GM12801 (cell line): Measurements from ENCODE around the gene VCAN.

Experiments used
- TF ChIP-seq, protein P1 (sequence below): IDR thresholded peaks from one replicate; pipeline ENCODE4 v1.5.1; 2011; ENCODE audit warnings: control low read depth; ENCODE audit not compliant: insufficient read length; ENCODE audit errors: extremely low read depth

VCAN gene

DNA sequence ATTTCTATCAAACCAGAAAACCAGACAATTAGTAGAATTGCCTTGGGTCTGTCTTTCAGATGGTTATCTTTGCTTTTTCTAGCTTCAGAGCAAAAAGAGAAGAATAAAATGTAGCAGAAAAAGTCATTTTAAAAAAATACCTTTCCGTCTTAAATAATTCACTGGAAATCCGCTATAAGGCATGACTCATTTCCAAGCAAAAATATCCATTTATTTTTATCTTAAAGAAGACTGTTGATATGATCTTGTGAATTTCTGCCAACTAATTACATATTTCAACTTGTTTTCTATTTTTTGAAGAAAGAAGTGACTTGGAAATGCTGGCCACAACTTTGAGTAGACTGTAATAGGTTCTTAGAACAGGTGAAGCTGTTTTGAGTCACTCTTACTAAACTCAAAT is 83.7 kb downstream of the VCAN start:
- TF ChIP-seq, protein P1, sequence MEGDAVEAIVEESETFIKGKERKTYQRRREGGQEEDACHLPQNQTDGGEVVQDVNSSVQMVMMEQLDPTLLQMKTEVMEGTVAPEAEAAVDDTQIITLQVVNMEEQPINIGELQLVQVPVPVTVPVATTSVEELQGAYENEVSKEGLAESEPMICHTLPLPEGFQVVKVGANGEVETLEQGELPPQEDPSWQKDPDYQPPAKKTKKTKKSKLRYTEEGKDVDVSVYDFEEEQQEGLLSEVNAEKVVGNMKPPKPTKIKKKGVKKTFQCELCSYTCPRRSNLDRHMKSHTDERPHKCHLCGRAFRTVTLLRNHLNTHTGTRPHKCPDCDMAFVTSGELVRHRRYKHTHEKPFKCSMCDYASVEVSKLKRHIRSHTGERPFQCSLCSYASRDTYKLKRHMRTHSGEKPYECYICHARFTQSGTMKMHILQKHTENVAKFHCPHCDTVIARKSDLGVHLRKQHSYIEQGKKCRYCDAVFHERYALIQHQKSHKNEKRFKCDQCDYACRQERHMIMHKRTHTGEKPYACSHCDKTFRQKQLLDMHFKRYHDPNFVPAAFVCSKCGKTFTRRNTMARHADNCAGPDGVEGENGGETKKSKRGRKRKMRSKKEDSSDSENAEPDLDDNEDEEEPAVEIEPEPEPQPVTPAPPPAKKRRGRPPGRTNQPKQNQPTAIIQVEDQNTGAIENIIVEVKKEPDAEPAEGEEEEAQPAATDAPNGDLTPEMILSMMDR, result no peak

DNA sequence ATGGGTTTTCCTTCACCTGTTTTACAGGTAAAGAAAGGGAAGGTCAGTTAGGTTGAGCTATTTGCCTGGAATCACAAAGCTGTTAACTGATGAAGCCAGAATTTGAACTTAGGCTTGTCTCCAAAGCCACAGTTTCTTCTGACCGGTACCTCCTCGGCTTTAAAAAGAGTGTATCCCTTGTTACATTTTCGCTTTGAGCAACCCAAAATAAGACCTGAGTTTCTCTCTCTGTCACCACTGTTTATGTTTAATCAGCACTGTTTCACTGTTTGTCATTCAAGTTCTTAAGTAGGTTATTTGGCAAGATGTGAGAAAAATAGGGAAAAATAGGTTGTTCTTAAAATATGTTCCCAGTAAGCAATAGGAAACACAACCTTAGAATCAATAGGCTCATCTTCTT is 84.6 kb downstream of the VCAN start:
- TF ChIP-seq, protein P1, result no peak

DNA sequence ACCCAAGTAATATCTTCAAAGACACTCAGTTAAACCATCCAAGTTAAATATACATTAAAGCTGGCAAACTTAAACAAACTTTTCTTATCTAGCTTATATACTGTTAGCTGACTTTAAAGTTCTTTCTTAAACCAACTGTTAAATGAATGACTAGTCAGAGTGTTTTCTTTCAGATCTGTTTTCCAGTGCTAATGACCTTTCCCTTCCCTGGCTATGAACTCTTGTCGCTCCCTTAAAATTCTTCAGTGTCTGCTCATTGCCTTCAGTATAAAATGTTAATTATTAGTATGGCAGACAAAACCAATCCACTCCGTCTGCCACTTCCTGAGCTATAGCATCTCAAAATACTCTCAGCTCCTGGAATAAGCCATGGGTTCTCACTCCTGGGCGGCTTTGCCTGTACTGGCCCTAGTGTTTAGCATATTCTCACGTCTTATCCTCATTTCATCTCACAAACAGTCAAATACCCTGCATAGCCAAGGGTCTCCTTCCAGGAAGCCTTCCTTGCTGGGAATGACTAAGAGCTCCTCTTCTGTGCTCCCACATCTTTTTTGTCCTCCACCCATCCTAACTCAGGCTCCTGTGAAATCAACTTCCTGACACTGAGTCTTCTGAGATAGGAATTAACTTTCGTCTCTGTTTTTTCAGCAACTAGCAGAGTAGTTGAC is 87.7 kb downstream of the VCAN start:
- TF ChIP-seq, protein P1, result no peak

DNA sequence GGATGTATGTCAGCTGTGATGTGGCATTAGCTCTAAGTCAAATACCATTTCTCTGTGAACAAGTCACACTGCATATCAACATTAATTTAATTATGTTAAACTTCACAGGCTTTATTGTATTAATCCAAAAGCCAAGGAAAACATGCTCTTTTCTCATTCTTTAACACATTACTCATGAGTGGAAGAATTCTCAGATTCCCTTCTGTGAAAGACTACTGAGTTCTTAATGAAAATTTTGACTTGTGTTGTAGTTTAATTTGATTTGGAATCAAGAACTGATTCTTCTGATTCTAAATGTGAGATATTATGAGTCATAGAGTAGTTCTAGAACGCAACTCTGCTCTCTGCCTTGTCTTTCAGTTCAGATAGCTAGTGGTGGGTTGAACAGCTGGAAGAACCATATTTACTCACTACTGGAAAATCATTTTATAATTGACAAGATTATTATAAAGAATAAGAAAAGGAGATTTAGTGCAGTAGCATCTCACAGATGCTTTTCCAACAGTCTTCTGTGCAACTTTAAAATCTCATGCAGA is 90.6 kb downstream of the VCAN start:
- TF ChIP-seq, protein P1, result no peak

DNA sequence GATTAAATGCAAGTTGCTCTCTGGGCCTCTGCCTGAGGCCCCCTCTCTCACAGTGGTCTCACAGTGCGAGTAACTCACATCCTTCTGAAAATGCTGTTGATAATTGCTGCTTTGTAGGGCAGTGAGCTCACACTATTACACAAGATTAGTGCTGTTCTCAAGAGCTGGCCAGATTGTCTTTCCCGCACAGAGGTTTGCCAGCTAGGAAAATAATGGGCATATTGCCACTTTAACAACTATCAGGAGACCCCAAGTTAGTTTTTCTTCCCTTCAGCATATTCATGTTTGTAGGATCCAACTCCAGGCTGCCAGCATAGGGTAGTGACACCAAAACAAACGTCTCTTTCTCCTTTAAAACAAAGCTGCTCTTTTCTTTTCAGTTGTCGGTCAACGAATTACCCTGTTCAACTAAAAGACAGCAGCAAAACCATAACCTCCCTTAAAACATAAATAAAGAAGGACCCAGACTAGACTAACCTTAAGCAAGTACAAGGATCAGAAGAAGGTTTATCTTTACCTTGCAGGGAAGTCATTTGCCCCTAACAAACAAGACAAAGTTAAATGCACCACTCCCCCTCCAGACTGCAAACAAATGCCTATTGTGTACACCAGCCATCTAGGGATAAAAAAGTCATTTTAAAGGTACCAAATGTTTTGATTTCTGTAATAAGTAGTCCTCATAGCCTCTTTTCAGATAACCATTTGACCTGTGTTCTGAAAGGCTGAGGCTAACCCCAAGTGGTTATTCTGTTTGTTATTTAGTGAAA is 91.4 kb downstream of the VCAN start:
- TF ChIP-seq, protein P1, result no peak

DNA sequence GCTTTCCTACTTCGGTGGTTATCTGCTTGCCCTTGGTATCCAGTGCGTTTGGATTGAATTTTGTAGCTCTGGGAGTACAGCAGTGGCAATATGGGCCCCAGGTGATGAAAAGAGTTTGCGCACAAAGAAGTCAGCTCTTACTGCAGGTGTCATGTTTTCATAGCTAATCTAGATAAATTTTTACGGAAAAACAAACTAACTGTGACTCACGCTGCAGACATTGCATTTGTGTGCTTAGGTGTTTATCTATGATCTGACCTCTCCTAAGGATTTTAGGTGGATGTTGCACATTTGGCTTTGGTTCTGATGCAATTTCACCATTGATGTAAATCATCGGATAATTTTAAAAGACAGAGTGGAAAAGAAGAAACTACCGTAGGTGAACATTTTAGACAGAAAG is 92.1 kb downstream of the VCAN start:
- TF ChIP-seq, protein P1, result no peak

DNA sequence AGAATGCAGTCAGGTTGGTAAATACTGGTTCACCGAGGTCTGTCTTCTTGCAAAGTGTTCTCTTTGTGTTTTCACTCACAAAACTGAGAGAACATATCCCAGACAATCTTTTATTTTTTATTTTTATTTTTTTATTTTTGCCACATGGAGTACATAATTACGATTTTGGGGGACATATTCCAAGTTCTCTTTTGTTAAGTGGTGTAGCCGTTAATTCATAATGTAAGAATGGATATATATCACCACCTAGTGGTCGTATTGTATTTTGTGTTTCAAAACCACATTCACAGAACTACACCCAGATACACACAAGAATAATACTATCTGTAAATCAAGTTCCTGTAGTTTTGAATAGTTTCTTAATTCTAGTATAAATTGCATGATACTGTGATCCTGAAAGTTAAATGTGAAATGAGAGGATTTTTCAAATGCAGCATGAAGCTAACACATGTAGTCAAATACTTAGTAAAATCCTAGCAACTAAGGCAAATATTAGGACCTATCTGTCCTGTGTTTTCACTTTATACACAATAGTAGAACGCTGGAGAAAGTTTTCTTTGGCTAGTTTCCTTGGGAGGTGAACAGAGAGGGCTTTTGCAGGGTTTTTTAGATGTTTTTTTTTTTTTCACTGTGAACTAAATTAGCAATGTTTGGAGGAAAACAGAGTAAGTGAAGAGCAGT is 92.7 kb downstream of the VCAN start:
- TF ChIP-seq, protein P1, result no peak
